Measurements from ENCODE around the gene SLC35E3. TPM values are rescaled to one million over a fixed set of nuclear protein-coding genes. Genes with fewer than 3 reads are reported as not detected.

Gene SLC35E3
- total and polyA plus RNA-seq, 2 experiments from 2014 or later: 1.9 to 16.2 TPM

DNA sequence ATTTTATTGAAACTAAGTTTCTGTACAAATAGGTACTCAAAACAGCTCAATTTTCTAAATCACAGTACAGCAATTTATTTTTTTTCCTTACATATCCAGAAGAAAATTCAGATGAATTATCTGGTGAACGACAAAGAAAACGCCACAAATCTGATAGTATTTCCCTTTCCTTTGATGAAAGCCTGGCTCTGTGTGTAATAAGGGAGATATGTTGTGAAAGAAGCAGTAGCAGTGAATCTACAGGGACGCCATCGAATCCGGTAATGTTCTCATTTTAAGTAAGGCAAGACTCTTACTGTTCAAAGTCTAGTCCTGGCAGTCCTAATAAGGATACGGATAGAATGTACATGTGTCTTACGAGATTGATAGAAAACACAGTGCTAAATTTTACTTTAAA, 82.7 kb downstream of the SLC35E3 start:
- Histone ChIP-seq H3K4me1 (ENCODE audit: insufficient read depth) (peaks cover 11% of the 10 kb centered on the region; the same call in 1 of the 2 replicates), H3K27ac (peak overlapping the region; percentile 62), H3K36me3 (ENCODE audit: low read depth) (peaks cover 86% of the 10 kb centered on the region)

More for the DNA sequence above, 82.7 kb downstream of the SLC35E3 start:
- Histone ChIP-seq H4K20me1 (ENCODE audit: insufficient read depth) (no peaks in the 10 kb centered on the region), H3K9me2 (ENCODE audit: insufficient read depth) (no peaks in the 10 kb centered on the region), H3K27me3 (replicated peaks; ENCODE audit: insufficient read depth) (no peaks in the 10 kb centered on the region), H3K9me3 (ENCODE audit: low read depth) (no peaks in the 10 kb centered on the region), H3K4me2 (ENCODE audit: unreplicated experiment) (no peak overlapping the region), H3K4me3 (no peak overlapping the region), H3F3A (ENCODE audit: insufficient read depth) (peaks cover 72% of the 10 kb centered on the region), H2AFZ (no peak overlapping the region), H3K79me2 (ENCODE audit: insufficient read depth) (peaks cover 91% of the 10 kb centered on the region), H3K9ac (no peak overlapping the region)
- WGBS, 2 experiments (ENCODE audit: low coverage in 1 of 2, low lambda C conversion rate in 2 of 2, missing lambda C conversion rate in 2 of 2): 97 to 100% methylated on average over 7 of the region's 7 CpGs
- TF ChIP-seq EZH2phosphoT487 (IDR thresholded peaks at IDR 0.05; ENCODE audit: insufficient read depth, low read depth): no peak
- TF ChIP-seq EZH2 (IDR thresholded peaks at IDR 0.05; ENCODE audit: insufficient read depth, poor library complexity, severe bottlenecking): no peak
- no peak for DNase-seq
- in situ Hi-C loops (cut with MboI): no loop called here

Other genes starting within 250 kb of the SLC35E3 start
- 275 and 290 TPM in 2 replicates for gene RAP1B, start 135.3 kb upstream of the SLC35E3 start, total RNA-seq (2014; rRNA removed; shearing (Covaris generic))
- gene RAP1B, start 135.3 kb upstream of the SLC35E3 start, polyA plus RNA-seq (2016; fragmentation: Nextera tagmentation; extraction: Ambion mirVana): 353 and 363 TPM in 2 replicates
- 29.4 and 41.2 TPM in 2 replicates for gene NUP107, start 59.2 kb upstream of the SLC35E3 start, total RNA-seq (2014; rRNA removed; shearing (Covaris generic))
- 35.6 and 40.1 TPM in 2 replicates for gene NUP107, start 59.2 kb upstream of the SLC35E3 start, polyA plus RNA-seq (2016; fragmentation: Nextera tagmentation; extraction: Ambion mirVana)
- 111 and 156 TPM in 2 replicates for gene MDM2, start 62.0 kb downstream of the SLC35E3 start, total RNA-seq (2014; rRNA removed; shearing (Covaris generic))
- 71.4 and 80.4 TPM in 2 replicates for gene MDM2, start 62.0 kb downstream of the SLC35E3 start, polyA plus RNA-seq (2016; fragmentation: Nextera tagmentation; extraction: Ambion mirVana)
- 8.5 and 13.7 TPM in 2 replicates for gene CPM, start 187.0 kb downstream of the SLC35E3 start, total RNA-seq (2014; rRNA removed; shearing (Covaris generic))
- 21.0 and 22.5 TPM in 2 replicates for gene CPM, start 187.0 kb downstream of the SLC35E3 start, polyA plus RNA-seq (2016; fragmentation: Nextera tagmentation; extraction: Ambion mirVana)